NCI-H510A (cell line): Measurements from ENCODE around the gene FARSA.
"Not testable (repeated sequence)": the region's sequence is repeated elsewhere in the genome, so short reads cannot be mapped to it uniquely, and the experiment has no call there.

ENCODE experiments used
- DNase-seq: peaks from one replicate; lab custom pipeline; 2025; lab: John Stamatoyannopoulos, UW

Gene FARSA

GRCh38 chr19:12953799-12954611, 20.5 kb upstream of the FARSA start:
- no peak for DNase-seq

GRCh38 chr19:12953138-12953798, 19.8 kb upstream of the FARSA start:
- DNase-seq: no peak

GRCh38 chr19:12952488-12953137, 19.1 kb upstream of the FARSA start:
- no peak for DNase-seq

GRCh38 chr19:12952050-12952449, 18.5 kb upstream of the FARSA start:
- DNase-seq: not testable (repeated sequence)

- DNase-seq: no peak
Measured at GRCh38 chr19:12949363-12950283, 16.1 kb upstream of the FARSA start.

- DNase-seq: no peak
Measured at GRCh38 chr19:12948612-12949362, 15.3 kb upstream of the FARSA start.

GRCh38 chr19:12947702-12948611, 14.4 kb upstream of the FARSA start:
- no peak for DNase-seq

- no peak for DNase-seq
Measured at GRCh38 chr19:12946731-12947496, 13.4 kb upstream of the FARSA start.

- DNase-seq: peak; percentile 39
Measured at GRCh38 chr19:12946092-12946721, 12.7 kb upstream of the FARSA start.

GRCh38 chr19:12945479-12946091, 12.1 kb upstream of the FARSA start, which contains the start of gene RAD23A:
Gene RAD23A, plus strand, starts transcription at chr19:12945862. Its CDS starts 87 bp downstream, at chr19:12945949.
- DNase-seq: peak; percentile 97

- DNase-seq: no peak
Measured at GRCh38 chr19:12944104-12944674, 10.7 kb upstream of the FARSA start.

- no peak for DNase-seq
Measured at GRCh38 chr19:12943437-12944044, 10.0 kb upstream of the FARSA start.

GRCh38 chr19:12940897-12941296, 7.4 kb upstream of the FARSA start:
- DNase-seq: no peak

- DNase-seq: no peak
Measured at GRCh38 chr19:12939975-12940423, 6.5 kb upstream of the FARSA start.

GRCh38 chr19:12938779-12939601, 5.5 kb upstream of the FARSA start:
- DNase-seq: no peak
